ES-I3 (cell line): ENCODE results near the gene ARHGAP15.

Source experiments
- H3K36me3 ChIP-seq: 2 replicates; pipeline ENCODE4 v1.6.1; 2013; ENCODE audit warnings: mild to moderate bottlenecking, low read length, control low read depth, moderate library complexity; ENCODE audit not compliant: insufficient read depth
- H3K4me1 ChIP-seq: 2 replicates; pipeline ENCODE4 v1.6.1; 2013; ENCODE audit warnings: mild to moderate bottlenecking, control low read depth, low read length; ENCODE audit not compliant: insufficient read depth
- H3K9ac ChIP-seq: 2 replicates; pipeline ENCODE4 v1.6.1; 2013; ENCODE audit warnings: low read depth, mild to moderate bottlenecking, low read length, moderate library complexity
- H3K9me3 ChIP-seq: 2 replicates; pipeline ENCODE4 v1.6.1; 2013; ENCODE audit warnings: mild to moderate bottlenecking, low read length, moderate library complexity; ENCODE audit not compliant: control insufficient read depth, insufficient read depth

The ARHGAP15 gene

GRCh38 chr2:143356736-143357446, 227.7 kb downstream of the ARHGAP15 start:
- Histone ChIP-seq H3K36me3 (no peaks in the 10 kb centered on the region), H3K9ac (no peak overlapping the region), H3K9me3 (no peaks in the 10 kb centered on the region), H3K4me1 (no peaks in the 10 kb centered on the region)

GRCh38 chr2:143357966-143358365, 228.7 kb downstream of the ARHGAP15 start:
- H3K9ac ChIP-seq: no peak overlapping the region
- no peaks in the 10 kb centered on the region for H3K36me3 ChIP-seq
- H3K4me1 ChIP-seq: no peaks in the 10 kb centered on the region
- no peaks in the 10 kb centered on the region for H3K9me3 ChIP-seq

- Histone ChIP-seq H3K4me1 (no peaks in the 10 kb centered on the region), H3K36me3 (no peaks in the 10 kb centered on the region), H3K9me3 (no peaks in the 10 kb centered on the region), H3K9ac (no peak overlapping the region)
These were observed 232.1 kb downstream of the ARHGAP15 start for GRCh38 chr2:143361346-143361745.

- H3K9me3 ChIP-seq: no peaks in the 10 kb centered on the region
- no peak overlapping the region for H3K9ac ChIP-seq
- no peaks in the 10 kb centered on the region for H3K4me1 ChIP-seq
- no peaks in the 10 kb centered on the region for H3K36me3 ChIP-seq
These were observed 242.4 kb downstream of the ARHGAP15 start for GRCh38 chr2:143371616-143372015.

- H3K36me3 ChIP-seq: no peaks in the 10 kb centered on the region
- no peaks in the 10 kb centered on the region for H3K9me3 ChIP-seq
- no peaks in the 10 kb centered on the region for H3K4me1 ChIP-seq
- no peak overlapping the region for H3K9ac ChIP-seq
These were observed 246.2 kb downstream of the ARHGAP15 start for GRCh38 chr2:143375384-143375880.

GRCh38 chr2:143378996-143379395, 249.8 kb downstream of the ARHGAP15 start:
- Histone ChIP-seq H3K36me3 (no peaks in the 10 kb centered on the region), H3K9me3 (no peaks in the 10 kb centered on the region), H3K9ac (no peak overlapping the region), H3K4me1 (no peaks in the 10 kb centered on the region)

GRCh38 chr2:143379955-143380354, 250.7 kb downstream of the ARHGAP15 start:
- no peaks in the 10 kb centered on the region for H3K9me3 ChIP-seq
- no peaks in the 10 kb centered on the region for H3K4me1 ChIP-seq
- H3K36me3 ChIP-seq: no peaks in the 10 kb centered on the region
- H3K9ac ChIP-seq: no peak overlapping the region

GRCh38 chr2:143382573-143382972, 253.4 kb downstream of the ARHGAP15 start:
- no peaks in the 10 kb centered on the region for H3K36me3 ChIP-seq
- H3K9ac ChIP-seq: no peak overlapping the region
- no peaks in the 10 kb centered on the region for H3K4me1 ChIP-seq
- no peaks in the 10 kb centered on the region for H3K9me3 ChIP-seq

GRCh38 chr2:143383016-143383415, 253.8 kb downstream of the ARHGAP15 start:
- H3K4me1 ChIP-seq: no peaks in the 10 kb centered on the region
- H3K9ac ChIP-seq: no peak overlapping the region
- H3K9me3 ChIP-seq: no peaks in the 10 kb centered on the region
- H3K36me3 ChIP-seq: no peaks in the 10 kb centered on the region

- Histone ChIP-seq H3K9ac (no peak overlapping the region), H3K4me1 (no peaks in the 10 kb centered on the region), H3K36me3 (no peaks in the 10 kb centered on the region), H3K9me3 (no peaks in the 10 kb centered on the region)
These were observed 254.9 kb downstream of the ARHGAP15 start for GRCh38 chr2:143384111-143384510.

GRCh38 chr2:143390171-143390570, 261.0 kb downstream of the ARHGAP15 start:
- Histone ChIP-seq H3K36me3 (no peaks in the 10 kb centered on the region), H3K9ac (no peak overlapping the region), H3K9me3 (no peaks in the 10 kb centered on the region), H3K4me1 (no peaks in the 10 kb centered on the region)

GRCh38 chr2:143392358-143392757, 263.1 kb downstream of the ARHGAP15 start:
- H3K9me3 ChIP-seq: no peaks in the 10 kb centered on the region
- no peaks in the 10 kb centered on the region for H3K4me1 ChIP-seq
- no peak overlapping the region for H3K9ac ChIP-seq
- no peaks in the 10 kb centered on the region for H3K36me3 ChIP-seq

- no peaks in the 10 kb centered on the region for H3K4me1 ChIP-seq
- H3K9ac ChIP-seq: no peak overlapping the region
- no peaks in the 10 kb centered on the region for H3K9me3 ChIP-seq
- no peaks in the 10 kb centered on the region for H3K36me3 ChIP-seq
These were observed 264.8 kb downstream of the ARHGAP15 start for GRCh38 chr2:143394062-143394461.

GRCh38 chr2:143397884-143398614, 268.8 kb downstream of the ARHGAP15 start:
- Histone ChIP-seq H3K9me3 (no peaks in the 10 kb centered on the region), H3K4me1 (no peaks in the 10 kb centered on the region), H3K36me3 (no peaks in the 10 kb centered on the region), H3K9ac (no peak overlapping the region)

GRCh38 chr2:143398781-143399180, 269.6 kb downstream of the ARHGAP15 start:
- Histone ChIP-seq H3K4me1 (no peaks in the 10 kb centered on the region), H3K9me3 (no peaks in the 10 kb centered on the region), H3K36me3 (no peaks in the 10 kb centered on the region), H3K9ac (no peak overlapping the region)
